Nephron (organoid): ENCODE results near the gene TTC21A.

ENCODE experiments used
- H3K27ac Mint-ChIP-seq, 3 experiments: 2 replicates each; pipeline ENCODE4 v1.8.0; 2020; ENCODE audit warnings: mixed read lengths in 3 of 3, mild to moderate bottlenecking in 2 of 3, moderate library complexity in 1 of 3
- H3K27me3 Mint-ChIP-seq: 2 replicates; pipeline ENCODE4 v1.8.0; 2021; ENCODE audit warnings: low read depth, mild to moderate bottlenecking, moderate library complexity, mixed read lengths
- H3K36me3 Mint-ChIP-seq: 2 replicates; pipeline ENCODE4 v1.8.0; 2020; ENCODE audit warnings: low read depth, mixed read lengths
- H3K4me1 Mint-ChIP-seq: 2 replicates; pipeline ENCODE4 v1.8.0; 2020; ENCODE audit warnings: mixed read lengths
- H3K4me3 Mint-ChIP-seq, 3 experiments: 2 replicates each; pipeline ENCODE4 v1.8.0; 2020; ENCODE audit warnings: mild to moderate bottlenecking in 3 of 3, mixed read lengths in 3 of 3, moderate library complexity in 2 of 3
- H3K9me3 Mint-ChIP-seq: 2 replicates; pipeline ENCODE4 v1.8.0; 2020; ENCODE audit warnings: mixed read lengths
- CTCF ChIP-seq, 3 experiments: fragments of 200-600 bp; sonication (generic); IDR thresholded peaks; one replicate each; pipeline ENCODE4 v1.5.0; 2021; ENCODE audit warnings: antibody characterized with exemption in 3 of 3; ENCODE audit not compliant: unreplicated experiment in 3 of 3

TTC21A gene

GRCh38 chr3:39137991-39138803 lies 30.7 kb downstream of the TTC21A start:
- peak overlapping the region in 2 of 3 experiments; percentile 55 to 79 for H3K27ac Mint-ChIP-seq
- TF ChIP-seq CTCF (IDR thresholded peaks at IDR 0.05; ENCODE audit: unreplicated experiment in 3 of 3), result no peak
- no peak overlapping the region for H3K4me3 Mint-ChIP-seq
- H3K4me1 Mint-ChIP-seq, result peaks cover 38% of the 10 kb centered on the region
- H3K36me3 Mint-ChIP-seq, result peaks cover 27% of the 10 kb centered on the region
- H3K27me3 Mint-ChIP-seq, result peaks cover 4% of the 10 kb centered on the region
- H3K9me3 Mint-ChIP-seq, result no peaks in the 10 kb centered on the region

- Mint-ChIP-seq H3K27ac (peak overlapping the region in 2 of 3 experiments; percentile 55 to 79), H3K9me3 (no peaks in the 10 kb centered on the region), H3K4me3 (no peak overlapping the region), H3K27me3 (peaks cover 4% of the 10 kb centered on the region), H3K36me3 (peaks cover 26% of the 10 kb centered on the region), H3K4me1 (peaks cover 38% of the 10 kb centered on the region)
- TF ChIP-seq CTCF (IDR thresholded peaks at IDR 0.05; ENCODE audit: unreplicated experiment in 3 of 3), result no peak
Measured at GRCh38 chr3:39138804-39139415, 31.4 kb downstream of the TTC21A start.

DNA sequence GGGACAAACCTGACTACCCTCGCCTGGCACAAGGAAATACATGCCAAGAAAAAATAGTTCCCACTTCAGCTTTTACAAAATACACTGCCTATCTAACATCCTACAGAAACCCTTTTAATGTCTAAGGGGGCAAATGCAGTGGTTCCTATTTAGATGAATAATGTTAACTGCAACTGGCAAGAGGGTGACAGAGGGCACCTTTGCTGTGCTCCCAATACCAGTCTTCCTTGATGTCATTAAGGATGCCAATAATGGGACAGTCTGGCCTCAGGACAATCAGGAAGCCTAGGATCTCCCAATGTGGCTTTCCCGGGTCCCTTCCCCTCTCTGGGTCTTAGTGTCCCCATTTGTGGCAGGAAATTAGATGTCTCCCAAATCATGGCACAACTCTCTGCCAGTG lies 32.0 kb downstream of the TTC21A start:
- no peak overlapping the region for H3K4me3 Mint-ChIP-seq
- peak overlapping the region in 2 of 3 experiments; percentile 24 to 79 for H3K27ac Mint-ChIP-seq
- H3K9me3 Mint-ChIP-seq, result no peaks in the 10 kb centered on the region
- peaks cover 31% of the 10 kb centered on the region for H3K36me3 Mint-ChIP-seq
- peaks cover 40% of the 10 kb centered on the region for H3K4me1 Mint-ChIP-seq
- H3K27me3 Mint-ChIP-seq, result peaks cover 4% of the 10 kb centered on the region
- TF ChIP-seq CTCF (IDR thresholded peaks at IDR 0.05; ENCODE audit: unreplicated experiment in 3 of 3), result no peak

DNA sequence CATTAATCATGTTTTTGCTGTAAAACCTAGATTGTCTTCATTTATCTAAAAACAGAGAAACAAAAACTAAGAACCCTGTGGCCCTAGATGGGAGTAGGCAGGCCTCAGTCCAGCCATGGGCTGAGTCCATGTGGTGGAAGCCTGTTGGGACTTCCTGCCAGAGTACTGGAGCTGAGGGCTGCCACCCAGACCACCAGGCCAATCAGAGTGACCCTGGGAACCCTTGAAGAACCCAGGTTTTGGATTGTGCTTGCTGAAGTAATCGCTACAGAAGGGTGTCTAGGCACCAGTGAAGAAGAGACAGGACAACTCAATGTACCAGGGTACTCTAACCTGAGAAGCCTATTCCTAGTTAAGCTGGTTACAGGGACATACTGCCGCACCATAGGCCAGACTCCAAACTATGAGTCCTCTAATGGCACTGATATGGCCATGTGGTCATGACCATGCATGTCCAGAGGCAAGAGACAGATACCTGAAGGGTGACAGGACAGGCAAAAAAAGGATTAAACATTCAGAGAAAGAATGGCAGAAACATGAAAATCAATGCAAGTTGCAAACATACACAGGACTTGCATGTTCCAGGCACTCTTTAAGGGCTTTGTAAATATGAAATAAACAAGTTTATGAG lies 33.0 kb downstream of the TTC21A start:
- Mint-ChIP-seq H3K4me3 (peak overlapping the region in 1 of 3 experiments; percentile 5), H3K9me3 (no peaks in the 10 kb centered on the region), H3K36me3 (peaks cover 37% of the 10 kb centered on the region), H3K27me3 (peaks cover 4% of the 10 kb centered on the region), H3K4me1 (peaks cover 46% of the 10 kb centered on the region), H3K27ac (peak overlapping the region in 2 of 3 experiments; percentile 76 to 79)
- no peak for TF ChIP-seq CTCF (IDR thresholded peaks at IDR 0.05; ENCODE audit: unreplicated experiment in 3 of 3)

DNA sequence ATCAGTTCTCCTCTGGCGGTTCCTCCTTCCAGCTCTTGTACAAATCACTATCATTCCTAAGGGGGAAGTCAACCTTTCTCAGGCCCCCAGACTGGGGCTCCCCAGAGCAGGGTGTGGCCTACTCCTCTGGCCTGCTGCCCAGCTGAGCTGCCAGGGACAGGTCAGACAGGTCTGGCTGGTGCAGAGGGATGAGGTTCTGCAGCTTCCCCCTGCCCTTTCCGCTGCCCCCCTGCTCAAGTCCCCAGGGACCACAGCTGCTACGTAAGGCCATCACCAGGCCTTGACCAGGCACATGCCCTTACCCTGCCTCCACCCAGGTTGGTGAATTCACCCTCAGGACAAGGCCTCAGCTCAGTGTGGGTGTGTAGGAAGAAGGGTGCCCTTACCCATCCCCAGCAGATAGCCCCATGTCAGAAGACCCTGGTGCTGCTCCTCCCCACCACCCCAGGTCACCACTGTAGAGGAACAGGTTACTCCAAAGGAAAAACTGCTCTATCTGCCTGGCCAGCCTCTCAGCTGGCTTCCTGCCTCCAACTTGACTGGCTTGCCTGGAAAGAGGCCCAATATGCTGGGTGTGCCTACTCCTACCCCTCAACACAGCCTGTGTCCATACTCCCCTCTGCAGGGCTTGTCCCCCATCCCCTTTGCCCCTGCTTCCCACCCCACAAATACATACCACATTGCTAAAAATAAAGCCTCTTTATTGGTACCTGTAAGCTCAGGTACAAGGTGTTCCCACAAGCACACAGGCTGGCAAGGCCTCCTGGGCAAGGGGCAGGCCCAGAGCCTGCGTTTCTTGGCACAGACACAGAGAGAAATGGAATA lies 33.9 kb downstream of the TTC21A start:
- Mint-ChIP-seq H3K4me1 (peaks cover 53% of the 10 kb centered on the region), H3K27me3 (peaks cover 4% of the 10 kb centered on the region), H3K9me3 (no peaks in the 10 kb centered on the region), H3K4me3 (peak overlapping the region in 1 of 3 experiments; percentile 5), H3K36me3 (peaks cover 41% of the 10 kb centered on the region), H3K27ac (peak overlapping the region in 2 of 3 experiments; percentile 76 to 79)
- TF ChIP-seq CTCF (IDR thresholded peaks at IDR 0.05; ENCODE audit: unreplicated experiment in 3 of 3), result no peak
